GM12878 (cell line): Measurements from ENCODE around the gene PCSK2. TPM values are rescaled to one million over a fixed set of nuclear protein-coding genes. Genes with fewer than 3 reads are reported as not detected.

ENCODE experiments used
- ATAC-seq: fragments of 200-7000 bp; cut with Tn5 transposase; 3 replicates; pipeline ENCODE4 v1.9.1; 2020; ENCODE audit warnings: mild to moderate bottlenecking, moderate library complexity
- BruUV-seq: library from RNA; stranded (reverse); fragments of 400-500 nt; replicated peaks from 2 replicates; lab custom pipeline; 2021; lab: Mats Ljungman, UMichigan
- CTCF ChIA-PET: fragments of 300-600 bp; sonication (Branson Sonifier 250); formaldehyde crosslinking; extraction: SDS; loops from one replicate; lab custom pipeline; 2021; ENCODE audit warnings: inconsistent platforms; lab: Yijun Ruan, JAX
- POLR2A ChIA-PET: fragments of 350-600 bp; formaldehyde crosslinking; extraction: SDS; loops from one replicate; lab custom pipeline; 2021; ENCODE audit warnings: inconsistent platforms; lab: Charles Lee
- RAD21 ChIA-PET: fragments of 300-600 bp; sonication (Branson Sonifier 250); formaldehyde crosslinking; loops from one replicate; lab custom pipeline; 2023; ENCODE audit warnings: antibody characterized with exemption; ENCODE audit not compliant: unreplicated experiment; lab: Charles Lee
- SMC1A ChIA-PET: fragments of 300-600 bp; sonication (Branson Sonifier 250); formaldehyde crosslinking; loops from one replicate; lab custom pipeline; 2023; ENCODE audit not compliant: unreplicated experiment, uncharacterized antibody; lab: Charles Lee
- DNase-seq: peaks from one replicate; pipeline ENCODE4 v3.0.0-alpha.2; 2011; ENCODE audit warnings: low read depth, low spot score
- FAIRE-seq: peaks from 3 replicates; lab custom pipeline; 2011; peaks lifted over from hg19 to GRCh38; lab: Jason Lieb, UNC
- H2AFZ ChIP-seq: 2 replicates; pipeline ENCODE4 v1.6.0; 2011; ENCODE audit warnings: low read depth, low read length, control low read depth; ENCODE audit not compliant: control insufficient read depth
- H3K27ac ChIP-seq: 2 replicates; pipeline ENCODE4 v1.5.1; 2011; ENCODE audit warnings: control low read depth; ENCODE audit not compliant: control insufficient read depth, insufficient read depth
- H3K27me3 ChIP-seq, 2 experiments: replicated peaks in 1 of 2; 2 replicates each; pipeline versions ENCODE4 v1.6.0 to v1.6.1; 2011; ENCODE audit warnings: low read length in 1 of 2; ENCODE audit not compliant: control insufficient read depth in 2 of 2, insufficient read depth in 2 of 2
- H3K36me3 ChIP-seq, 2 experiments: 2 replicates each; pipeline ENCODE4 v1.5.1; 2011; ENCODE audit warnings: low read length in 1 of 2; ENCODE audit not compliant: control insufficient read depth in 2 of 2, insufficient read depth in 2 of 2
- H3K4me1 ChIP-seq: 2 replicates; pipeline ENCODE4 v1.6.1; 2011; ENCODE audit warnings: mild to moderate bottlenecking, low read length, moderate library complexity, mixed read lengths; ENCODE audit not compliant: control insufficient read depth, insufficient read depth
- H3K4me2 ChIP-seq: 2 replicates; pipeline ENCODE4 v1.6.0; 2011; ENCODE audit warnings: control low read depth; ENCODE audit not compliant: control insufficient read depth, insufficient read depth
- H3K4me3 ChIP-seq: fragments of 200-600 bp; sonication (generic); 2 replicates; pipeline ENCODE4 v1.5.1; 2016
- H3K79me2 ChIP-seq: 2 replicates; pipeline ENCODE4 v1.6.0; 2011; ENCODE audit warnings: low read length; ENCODE audit not compliant: control insufficient read depth, insufficient read depth
- H3K9ac ChIP-seq: 2 replicates; pipeline ENCODE4 v1.8.0; 2011; ENCODE audit warnings: low read length, control low read depth, mixed read lengths; ENCODE audit not compliant: control insufficient read depth, insufficient read depth
- H3K9me3 ChIP-seq: replicated peaks from 3 replicates; pipeline ENCODE4 v1.5.1; 2011; ENCODE audit warnings: mild to moderate bottlenecking, low read length; ENCODE audit not compliant: control insufficient read depth, insufficient read depth
- H4K20me1 ChIP-seq: 2 replicates; pipeline ENCODE4 v1.6.0; 2011; ENCODE audit not compliant: control insufficient read depth, insufficient read depth
- CREM ChIP-seq: IDR thresholded peaks from 2 replicates; pipeline ENCODE4 v1.6.1; 2014; ENCODE audit warnings: antibody characterized with exemption, low read depth
- PAX8 ChIP-seq: fragments of 450-650 bp; IDR thresholded peaks from 2 replicates; pipeline ENCODE4 v1.6.1; 2017; ENCODE audit warnings: mild to moderate bottlenecking, moderate library complexity
- RB1 ChIP-seq: fragments of 450-650 bp; formaldehyde crosslinking; IDR thresholded peaks from 2 replicates; pipeline ENCODE4 v1.6.1; 2017; ENCODE audit warnings: mild to moderate bottlenecking, borderline replicate concordance
- WGBS: methylation state at CpG from one replicate; pipeline ENCODE4 v1.1.6; 2016; ENCODE audit warnings: low lambda C conversion rate; ENCODE audit not compliant: insufficient replicate concordance, insufficient coverage; ENCODE audit errors: missing lambda C conversion rate; 5-methylcytosine and 5-hydroxymethylcytosine counted together
- in situ Hi-C: fragments of 300-500 bp; cut with MboI; formaldehyde crosslinking; loops from 9 replicates; pipeline ENCODE4 v1.14.3; 2018; ENCODE audit warnings: mixed read lengths
- intact Hi-C: fragments of 100-400 bp; cut with micrococcal nuclease; formaldehyde crosslinking; loops from one replicate; pipeline ENCODE4 v1.14.2; 2022; ENCODE audit not compliant: unreplicated experiment
- polyA plus RNA-seq, 11 experiments: library from polyadenylated mRNA; depleted of rRNA in 4 of 11; unstranded in 6 of 11; stranded (reverse) in 5 of 11; fragments of >200 nt; fragmentation: Nextera tagmentation in 4 of 11; fragmentation: Illumina TruSeq in 1 of 11; extraction: Ambion mirVana in 4 of 11; extraction: Trizol in 1 of 11; gene quantifications; 1 replicate in 1 of 11; 2 replicates in 10 of 11; pipeline versions ENCODE4 v1.2.1 to v1.2.3, GENCODE V29; 2011 to 2016; ENCODE audit warnings: inconsistent platforms in 2 of 11, missing spikeins in 2 of 11, low read depth in 1 of 11
- total RNA-seq, 4 experiments: library from RNA; depleted of rRNA in 3 of 4; stranded (reverse); fragments of >200 nt in 3 of 4; fragmentation: Illumina TruSeq in 1 of 4; extraction: Trizol in 1 of 4; gene quantifications; 2 replicates each; pipeline versions ENCODE4 v1.2.1 to v1.2.3, GENCODE V29; 2013 to 2021
- TF ChIP-seq, protein P1 (sequence below): fragments of 450-650 bp; IDR thresholded peaks from 2 replicates; pipeline ENCODE4 v1.6.1; 2017; ENCODE audit warnings: mild to moderate bottlenecking, moderate library complexity

Gene PCSK2
- total and polyA plus RNA-seq, 10 of the 15 experiments (the other 5 are each of a cell fraction or from before 2014, with no cell fraction given): not detected

DNA sequence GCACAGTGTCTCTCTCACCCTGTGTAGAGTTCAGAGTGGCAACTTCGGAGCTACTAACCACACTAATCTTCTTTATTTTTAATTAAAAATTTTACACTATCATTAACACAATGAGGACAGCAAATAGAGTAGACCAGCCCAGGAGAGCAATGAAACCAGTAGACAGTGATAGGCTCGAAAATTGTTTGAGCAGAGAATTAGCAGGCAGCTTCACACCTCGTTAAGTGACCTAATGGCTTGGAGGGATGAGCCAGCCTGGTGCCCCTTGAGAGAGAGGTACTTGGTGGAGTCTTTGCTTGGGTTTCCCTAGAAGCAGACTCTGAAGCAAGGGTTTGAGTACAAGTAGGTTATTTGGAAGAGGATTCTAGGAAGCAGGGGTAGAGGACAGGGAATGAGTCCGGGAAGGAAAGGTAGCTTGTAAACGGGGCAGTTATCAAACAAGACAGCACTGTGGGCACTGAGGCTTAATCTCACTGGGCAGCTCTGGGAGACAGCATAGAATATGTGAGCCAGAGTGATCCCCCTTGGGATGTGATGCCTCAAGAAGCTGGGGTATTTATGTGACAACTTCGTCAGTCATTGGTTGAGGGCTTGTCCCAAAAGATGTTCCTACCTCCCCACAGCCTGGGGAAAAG is 146.1 kb downstream of the PCSK2 start:
- CTCF ChIA-PET: no interaction called here
- no TSS peak for BruUV-seq
- TF ChIP-seq CREM (no peak), PAX8 (no peak), RB1 (no peak)
- TF ChIP-seq, protein P1, sequence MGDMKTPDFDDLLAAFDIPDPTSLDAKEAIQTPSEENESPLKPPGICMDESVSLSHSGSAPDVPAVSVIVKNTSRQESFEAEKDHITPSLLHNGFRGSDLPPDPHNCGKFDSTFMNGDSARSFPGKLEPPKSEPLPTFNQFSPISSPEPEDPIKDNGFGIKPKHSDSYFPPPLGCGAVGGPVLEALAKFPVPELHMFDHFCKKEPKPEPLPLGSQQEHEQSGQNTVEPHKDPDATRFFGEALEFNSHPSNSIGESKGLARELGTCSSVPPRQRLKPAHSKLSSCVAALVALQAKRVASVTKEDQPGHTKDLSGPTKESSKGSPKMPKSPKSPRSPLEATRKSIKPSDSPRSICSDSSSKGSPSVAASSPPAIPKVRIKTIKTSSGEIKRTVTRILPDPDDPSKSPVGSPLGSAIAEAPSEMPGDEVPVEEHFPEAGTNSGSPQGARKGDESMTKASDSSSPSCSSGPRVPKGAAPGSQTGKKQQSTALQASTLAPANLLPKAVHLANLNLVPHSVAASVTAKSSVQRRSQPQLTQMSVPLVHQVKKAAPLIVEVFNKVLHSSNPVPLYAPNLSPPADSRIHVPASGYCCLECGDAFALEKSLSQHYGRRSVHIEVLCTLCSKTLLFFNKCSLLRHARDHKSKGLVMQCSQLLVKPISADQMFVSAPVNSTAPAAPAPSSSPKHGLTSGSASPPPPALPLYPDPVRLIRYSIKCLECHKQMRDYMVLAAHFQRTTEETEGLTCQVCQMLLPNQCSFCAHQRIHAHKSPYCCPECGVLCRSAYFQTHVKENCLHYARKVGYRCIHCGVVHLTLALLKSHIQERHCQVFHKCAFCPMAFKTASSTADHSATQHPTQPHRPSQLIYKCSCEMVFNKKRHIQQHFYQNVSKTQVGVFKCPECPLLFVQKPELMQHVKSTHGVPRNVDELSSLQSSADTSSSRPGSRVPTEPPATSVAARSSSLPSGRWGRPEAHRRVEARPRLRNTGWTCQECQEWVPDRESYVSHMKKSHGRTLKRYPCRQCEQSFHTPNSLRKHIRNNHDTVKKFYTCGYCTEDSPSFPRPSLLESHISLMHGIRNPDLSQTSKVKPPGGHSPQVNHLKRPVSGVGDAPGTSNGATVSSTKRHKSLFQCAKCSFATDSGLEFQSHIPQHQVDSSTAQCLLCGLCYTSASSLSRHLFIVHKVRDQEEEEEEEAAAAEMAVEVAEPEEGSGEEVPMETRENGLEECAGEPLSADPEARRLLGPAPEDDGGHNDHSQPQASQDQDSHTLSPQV: no peak
- H3K9me3 ChIP-seq: no peaks in the 10 kb centered on the region
- no peaks in the 10 kb centered on the region for H3K4me1 ChIP-seq
- no peaks in the 10 kb centered on the region for H4K20me1 ChIP-seq
- no peaks in the 10 kb centered on the region for H3K79me2 ChIP-seq
- H3K9ac ChIP-seq: no peak overlapping the region
- in situ Hi-C loops: no loop called here
- H3K27ac ChIP-seq: no peak overlapping the region
- H2AFZ ChIP-seq: no peak overlapping the region
- RAD21 ChIA-PET: no interaction called here
- no peak for DNase-seq
- intact Hi-C loops: no loop called here
- no peak overlapping the region for H3K4me2 ChIP-seq
- H3K36me3 ChIP-seq: no peaks in the 10 kb centered on the region
- no peaks in the 10 kb centered on the region; a peak in 1 of 4 replicates for H3K27me3 ChIP-seq
- no peak for ATAC-seq
- H3K4me3 ChIP-seq: no peak overlapping the region
- no peak for FAIRE-seq
- WGBS: 16% methylated on average over 6 of the region's 6 CpGs
- POLR2A ChIA-PET: no interaction called here
- SMC1A ChIA-PET: no interaction called here
